Heart left ventricle (tissue), 16 donors: ENCODE results near the gene HOXB8. TPM values are rescaled to one million over a fixed set of nuclear protein-coding genes. Genes with fewer than 3 reads are reported as not detected.
A peak's percentile ranks its signal among the peaks of the same experiment; 100 is the strongest.

Experiments used
- ATAC-seq, 4 donors: fragments of 200-7000 bp; cut with Tn5 transposase; one replicate each; pipeline ENCODE4 v1.9.1; 2020 to 2022; ENCODE audit warnings: moderate library complexity in 4 of 4, mild to moderate bottlenecking in 3 of 4, moderate number of reproducible peaks in 1 of 4
- DNase-seq, 5 donors: peaks; one replicate each; pipeline ENCODE4 v3.0.0-alpha.2; 2020
- H3K27ac ChIP-seq, 12 donors: fragments of 200-600 bp; sonication (generic) in 4 of 12; one replicate each; pipeline versions ENCODE4 v1.5.0 to v1.8.0; 2016 to 2022; ENCODE audit warnings: mild to moderate bottlenecking in 2 of 12
- H3K27me3 ChIP-seq, 9 donors: fragments of 200-600 bp; sonication (generic) in 2 of 9; one replicate each; pipeline versions ENCODE4 v1.5.1 to v1.8.0; 2016 to 2022; ENCODE audit warnings: mild to moderate bottlenecking in 3 of 9
- H3K36me3 ChIP-seq, 9 donors: fragments of 200-600 bp; sonication (generic) in 2 of 9; one replicate each; pipeline versions ENCODE4 v1.5.0 to v1.8.0; 2018 to 2022; ENCODE audit warnings: mild to moderate bottlenecking in 2 of 9
- H3K4me1 ChIP-seq, 12 donors: fragments of 200-600 bp; sonication (generic) in 4 of 12; one replicate each; pipeline versions ENCODE4 v1.5.0 to v1.8.0; 2016 to 2022; ENCODE audit warnings: mild to moderate bottlenecking in 3 of 12
- H3K4me3 ChIP-seq, 12 donors: fragments of 200-600 bp; sonication (generic) in 4 of 12; one replicate each; pipeline versions ENCODE4 v1.5.0 to v1.8.0; 2017 to 2022; ENCODE audit warnings: mild to moderate bottlenecking in 9 of 12, moderate library complexity in 4 of 12
- H3K9me3 ChIP-seq, 12 donors: fragments of 200-600 bp; sonication (generic) in 4 of 12; one replicate each; pipeline versions ENCODE4 v1.5.0 to v1.8.0; 2016 to 2022; ENCODE audit warnings: mild to moderate bottlenecking in 1 of 12
- CTCF ChIP-seq, 12 donors: fragments of 200-600 bp; sonication (generic) in 4 of 12; IDR thresholded peaks; one replicate each; pipeline versions ENCODE4 v1.5.0 to v1.8.0; 2018 to 2022; ENCODE audit warnings: antibody characterized with exemption in 12 of 12, mild to moderate bottlenecking in 5 of 12
- POLR2A ChIP-seq, 2 donors: fragments of 450-650 bp; IDR thresholded peaks; one replicate each; pipeline ENCODE4 v1.6.1; 2017; ENCODE audit warnings: antibody characterized with exemption in 2 of 2, mild to moderate bottlenecking in 2 of 2, moderate library complexity in 2 of 2
- WGBS, 4 donors: extraction: QIAGEN DNeasy Blood & Tissue Kit in 2 of 4; methylation state at CpG; one replicate each; pipeline versions ENCODE4 v1.1.5 to v1.1.7; 2013 to 2018; 5-methylcytosine and 5-hydroxymethylcytosine counted together
- intact Hi-C, 10 donors: fragments of 100-400 bp; cut with DNase I; formaldehyde crosslinking; loops; one replicate each; pipeline versions ENCODE4 v1.11.1 to v1.14.2; 2022
- polyA plus RNA-seq, 2 donors: library from polyadenylated mRNA; stranded (reverse); fragments of 200-250 nt; gene quantifications; one replicate each; pipeline ENCODE4 v1.2.3, GENCODE V29; 2013
- total RNA-seq, 9 donors: library from RNA; depleted of rRNA in 2 of 9; stranded (reverse); fragments of >200 nt in 2 of 9; fragmentation: NEBNext Ultra II Directional in 3 of 9; extraction: Animal tissue kit (Norgen Biotek cat#: 25700) in 3 of 9; gene quantifications; one replicate each; pipeline versions ENCODE4 v1.1.0 to v1.2.4, GENCODE V29; 2016 to 2023
- donor health status: ischemic (EF 13 %, LVEDD 7.1; RV severe dilation, severe dysfunction).
- donor health status: healthy with polysubstance abuse.
- donor health status: DM: no; HTN: yes; CAD: no.
- donor health status: DM: no; HTN: no; CAD: no.
- donor health status: ischemic (EF 25% LVEDD 6.9; RV normal size, moderate dysfunction).
- donor health status: ischemic (EF 25% LVEDD 5.7; RV mildly dilated, moderate dysfunction).
- donor health status: healthy.
- donor health status: DM: yes; HTN: yes; CAD: no.
- donor health status: ischemic (EF 35%, LVEDD 5.7; RV mildly dilated, moderate dysfunction).
- donor health status: nonischemic (EF 11% LVEDD 7.7; RV severe dilation, severe dysfunction).
- donor health status: DM: yes; HTN: yes; CAD: no.
- donor health status: PGD.
- donor health status: ischemic (EF 29% LVEDD 5.4; RV normal size, mild dysfunction).
- donor health status: nonischemic (EF 23%, LVEDD 6.1; RV moderate dilation, normal function).

The HOXB8 gene
- total and polyA plus RNA-seq, 11 donors: not detected

GRCh38 chr17:48597778-48598631, 17.1 kb downstream of the HOXB8 start:
- peak overlapping the region in 7 of 12 donors; percentile 3 to 97 (median 38) for H3K27ac ChIP-seq

GRCh38 chr17:48597528-48597777, 17.6 kb downstream of the HOXB8 start:
- intact Hi-C loops: loop anchor here in 1 of 10 donors (5.0 kb wide), 1 partner anchor 260 kb away; no protein-coding TSS in a partner anchor
- Histone ChIP-seq H3K4me1 (peaks cover 0 to 48% (median 20%) of the 10 kb centered on the region in 12 donors), H3K9me3 (no peaks in the 10 kb centered on the region)

More at GRCh38 chr17:48597778-48598631, 17.1 kb downstream of the HOXB8 start:
- DNase-seq (peak in 3 of 5 donors; percentile 49 to 80 (median 52)), ATAC-seq (peak in 3 of 4 donors; percentile 16 to 58 (median 45))
- peaks cover 75 to 100% (median 98%) of the 10 kb centered on the region in 9 donors for H3K27me3 ChIP-seq
- peaks cover 0 to 44% (median 18%) of the 10 kb centered on the region in 12 donors for H3K4me1 ChIP-seq
- intact Hi-C loops: loop anchor here in 1 of 10 donors (5.0 kb wide), 1 partner anchor 261 kb away; no protein-coding TSS in a partner anchor
- H3K36me3 ChIP-seq: no peaks in the 10 kb centered on the region
- 1% methylated on average over 58 to 68 of the region's 68 CpGs for WGBS, 4 donors
- no peaks in the 10 kb centered on the region for H3K9me3 ChIP-seq
- TF ChIP-seq CTCF (IDR thresholded peaks at IDR 0.05): no peak
- TF ChIP-seq POLR2A (IDR thresholded peaks at IDR 0.05): peak in 1 of 2 donors; percentile 29
- H3K4me3 ChIP-seq: peak overlapping the region; percentile 14 to 62 (median 48)

GRCh38 chr17:48596735-48597527, 18.2 kb downstream of the HOXB8 start:
- WGBS, 4 donors: 6 to 10% (median 7%) methylated on average over 24 to 26 of the region's 26 CpGs
- no peak for ATAC-seq
- no peak for TF ChIP-seq POLR2A (IDR thresholded peaks at IDR 0.05)
- no peak for TF ChIP-seq CTCF (IDR thresholded peaks at IDR 0.05)
- no peak for DNase-seq
- Histone ChIP-seq H3K27me3 (peaks cover 74 to 100% (median 98%) of the 10 kb centered on the region in 9 donors), H3K4me3 (peak overlapping the region; percentile 14 to 62 (median 48)), H3K27ac (peak overlapping the region in 5 of 12 donors; percentile 8 to 97 (median 47)), H3K4me1 (peaks cover 0 to 48% (median 20%) of the 10 kb centered on the region in 12 donors), H3K36me3 (no peaks in the 10 kb centered on the region), H3K9me3 (no peaks in the 10 kb centered on the region)
- intact Hi-C loops: loop anchor here in 1 of 10 donors (5.0 kb wide), 1 partner anchor 260 kb away; no protein-coding TSS in a partner anchor

More at GRCh38 chr17:48597528-48597777, 17.6 kb downstream of the HOXB8 start:
- ATAC-seq (no peak), DNase-seq (no peak)
- 0 to 3% (median 2%) methylated on average over 1 to 16 of the region's 16 CpGs for WGBS, 4 donors
- Histone ChIP-seq H3K4me3 (peak overlapping the region; percentile 14 to 62 (median 48)), H3K27ac (peak overlapping the region in 6 of 12 donors; percentile 3 to 97 (median 42)), H3K36me3 (no peaks in the 10 kb centered on the region), H3K27me3 (peaks cover 74 to 100% (median 98%) of the 10 kb centered on the region in 9 donors)
- no peak for TF ChIP-seq CTCF (IDR thresholded peaks at IDR 0.05)
- no peak for TF ChIP-seq POLR2A (IDR thresholded peaks at IDR 0.05)
